ENCODE measurements around the gene ARRDC5. TPM values are rescaled to one million over a fixed set of nuclear protein-coding genes. Genes with fewer than 3 reads are reported as not detected.

Gene ARRDC5
- total RNA-seq, 1 experiment from 2014 or later = not detected

Other genes with a start within 250 kb of the ARRDC5 start
- 200 and 211 TPM in 2 replicates for gene MYDGF, start 232.6 kb downstream of the ARRDC5 start, total RNA-seq (2014; rRNA removed; shearing (Covaris generic))
- gene DPP9, start 179.1 kb downstream of the ARRDC5 start, total RNA-seq (2014; rRNA removed; shearing (Covaris generic)) = 81.8 and 93.3 TPM in 2 replicates
- gene FEM1A, start 111.2 kb downstream of the ARRDC5 start, total RNA-seq (2014; rRNA removed; shearing (Covaris generic)) = 10.7 and 11.6 TPM in 2 replicates
- 1.4 and 2.9 TPM in 2 replicates for gene TICAM1, start 71.2 kb downstream of the ARRDC5 start, total RNA-seq (2014; rRNA removed; shearing (Covaris generic))
- gene PLIN3, start 35.2 kb downstream of the ARRDC5 start, total RNA-seq (2014; rRNA removed; shearing (Covaris generic)) = 175 and 198 TPM in 2 replicates
- gene UHRF1, start 6.6 kb upstream of the ARRDC5 start, total RNA-seq (2014; rRNA removed; shearing (Covaris generic)) = 110 and 118 TPM in 2 replicates
- gene KDM4B, start 66.2 kb upstream of the ARRDC5 start, total RNA-seq (2014; rRNA removed; shearing (Covaris generic)) = 13.4 and 16.4 TPM in 2 replicates

All from A172 (cell line).